Caco-2 (cell line): ENCODE measurements around the gene NOB1. TPM values are rescaled to one million over a fixed set of nuclear protein-coding genes. Genes with fewer than 3 reads are reported as not detected.

Source experiments
- BruUV-seq: library from RNA; stranded (reverse); fragments of 400-500 nt; replicated peaks from 2 replicates; lab custom pipeline; 2021; lab: Mats Ljungman, UMichigan
- CTCF ChIA-PET: fragments of 300-600 bp; sonication (Branson Sonifier 250); formaldehyde crosslinking; loops from one replicate; lab custom pipeline; 2022; ENCODE audit warnings: antibody characterized with exemption; lab: Charles Lee
- POLR2A ChIA-PET: fragments of 300-600 bp; sonication (Branson Sonifier 250); formaldehyde crosslinking; loops from one replicate; lab custom pipeline; 2022; ENCODE audit warnings: antibody characterized with exemption; lab: Charles Lee
- DNase-seq, 2 experiments: peaks; one replicate each; pipeline versions ENCODE4 v3.0.0 to v3.0.0-alpha.2; 2020 to 2022
- H3K27me3 ChIP-seq: replicated peaks from 2 replicates; pipeline ENCODE4 v1.6.0; 2011; ENCODE audit warnings: low read length; ENCODE audit not compliant: control insufficient read depth, insufficient read depth
- H3K36me3 ChIP-seq: 2 replicates; pipeline ENCODE4 v1.5.1; 2011; ENCODE audit warnings: low read length; ENCODE audit not compliant: control insufficient read depth, insufficient read depth
- H3K4me1 ChIP-seq: fragments of 250-450 bp; sonication (Bioruptor Pico); 2 replicates; pipeline ENCODE4 v1.5.1; 2020; ENCODE audit warnings: mild to moderate bottlenecking
- H3K4me3 ChIP-seq: 2 replicates; pipeline ENCODE4 v1.5.1; 2011; ENCODE audit warnings: low read depth, mild to moderate bottlenecking, control low read depth, low read length
- H3K9me3 ChIP-seq: fragments of 250-450 bp; sonication (Bioruptor Pico); 2 replicates; pipeline ENCODE4 v1.5.1; 2020; ENCODE audit warnings: mild to moderate bottlenecking, moderate library complexity
- H3K27ac Mint-ChIP-seq: one replicate; pipeline ENCODE4 v1.8.0; 2022; ENCODE audit warnings: mixed read lengths; ENCODE audit not compliant: unreplicated experiment
- H3K27me3 Mint-ChIP-seq: one replicate; pipeline ENCODE4 v1.8.0; 2022; ENCODE audit warnings: mixed read lengths; ENCODE audit not compliant: insufficient read depth, unreplicated experiment
- H3K36me3 Mint-ChIP-seq: one replicate; pipeline ENCODE4 v1.8.0; 2022; ENCODE audit warnings: mild to moderate bottlenecking, mixed read lengths; ENCODE audit not compliant: insufficient read depth, unreplicated experiment
- H3K4me1 Mint-ChIP-seq: one replicate; pipeline ENCODE4 v1.8.0; 2022; ENCODE audit warnings: low read depth, mixed read lengths; ENCODE audit not compliant: unreplicated experiment
- H3K4me3 Mint-ChIP-seq: one replicate; pipeline ENCODE4 v1.8.0; 2022; ENCODE audit warnings: mild to moderate bottlenecking, moderate library complexity, mixed read lengths; ENCODE audit not compliant: unreplicated experiment
- H3K9me3 Mint-ChIP-seq: one replicate; pipeline ENCODE4 v1.8.0; 2022; ENCODE audit warnings: mixed read lengths; ENCODE audit not compliant: unreplicated experiment
- CTCF ChIP-seq, 2 experiments: fragments of 200-600 bp in 1 of 2; IDR thresholded peaks; 1 replicate in 1 of 2; 2 replicates in 1 of 2; pipeline versions ENCODE4 v1.5.1 to v1.8.0; 2011 to 2022; ENCODE audit warnings: antibody characterized with exemption in 1 of 2, control low read depth in 1 of 2, inconsistent platforms in 1 of 2, low read depth in 1 of 2, low read length in 1 of 2, mild to moderate bottlenecking in 1 of 2, moderate library complexity in 1 of 2; ENCODE audit not compliant: insufficient read depth in 1 of 2, severe bottlenecking in 1 of 2, unreplicated experiment in 1 of 2
- intact Hi-C: fragments of 100-400 bp; cut with micrococcal nuclease; formaldehyde crosslinking; loops from one replicate; pipeline ENCODE4 v1.10.0; 2022; ENCODE audit not compliant: unreplicated experiment
- total RNA-seq: library from RNA; stranded (reverse); gene quantifications from 2 replicates; pipeline ENCODE4 v1.2.3, GENCODE V29; 2022

Gene NOB1
- total RNA-seq, 1 experiment from 2014 or later = 120 TPM

GRCh38 chr16:69724981-69725479, 29.7 kb downstream of the NOB1 start:
- Histone ChIP-seq H3K36me3 (no peaks in the 10 kb centered on the region), H3K4me1 (peaks cover 32% of the 10 kb centered on the region), H3K9me3 (no peaks in the 10 kb centered on the region), H3K4me3 (peak overlapping the region; percentile 38), H3K27me3 (no peaks in the 10 kb centered on the region)
- no peaks in the 10 kb centered on the region for H3K27me3 Mint-ChIP-seq
- ChIA-PET CTCF (interaction anchor here (0.8 to 2.0 kb wide), 2 partner anchors 13 to 29 kb away, joined by 3 to 13 read pairs; partner anchors contain the start of gene NOB1), POLR2A (interaction anchor here (0.6 to 1.9 kb wide), 3 partner anchors 20 to 77 kb away, joined by 3 to 31 read pairs (median 6); partner anchors contain the start of gene NOB1)
- H3K36me3 Mint-ChIP-seq = peaks cover 55% of the 10 kb centered on the region
- H3K4me1 Mint-ChIP-seq = peaks cover 30% of the 10 kb centered on the region
- no TSS peak for BruUV-seq
- intact Hi-C loops = no loop called here
- peak in 1 of 2 experiments; percentile 26 for DNase-seq
- H3K4me3 Mint-ChIP-seq = peak overlapping the region; percentile 95
- H3K9me3 Mint-ChIP-seq = no peaks in the 10 kb centered on the region
- no peak for TF ChIP-seq CTCF (IDR thresholded peaks at IDR 0.05; ENCODE audit: insufficient read depth in 1 of 2, low read depth in 1 of 2, low read length in 1 of 2, severe bottlenecking in 1 of 2, unreplicated experiment in 1 of 2)
- H3K27ac Mint-ChIP-seq = peak overlapping the region; percentile 98

GRCh38 chr16:69724414-69724873, 30.3 kb downstream of the NOB1 start:
- TF ChIP-seq CTCF (IDR thresholded peaks at IDR 0.05; ENCODE audit: insufficient read depth in 1 of 2, low read depth in 1 of 2, low read length in 1 of 2, severe bottlenecking in 1 of 2, unreplicated experiment in 1 of 2) = no peak
- Histone ChIP-seq H3K36me3 (no peaks in the 10 kb centered on the region), H3K4me1 (peaks cover 32% of the 10 kb centered on the region), H3K4me3 (no peak overlapping the region), H3K9me3 (no peaks in the 10 kb centered on the region), H3K27me3 (no peaks in the 10 kb centered on the region)
- H3K36me3 Mint-ChIP-seq = peaks cover 56% of the 10 kb centered on the region
- POLR2A ChIA-PET = interaction anchor here (0.6 to 2.6 kb wide), 3 partner anchors 19 to 76 kb away, joined by 3 to 9 read pairs (median 6); partner anchors contain the start of gene NOB1
- H3K4me1 Mint-ChIP-seq = peaks cover 25% of the 10 kb centered on the region
- peak overlapping the region; percentile 98 for H3K27ac Mint-ChIP-seq
- H3K4me3 Mint-ChIP-seq = peak overlapping the region; percentile 95
- no peaks in the 10 kb centered on the region for H3K27me3 Mint-ChIP-seq
- intact Hi-C loops = no loop called here
- CTCF ChIA-PET = interaction anchor here (0.7 to 2.0 kb wide), 3 partner anchors 13 to 210 kb away, joined by 3 to 9 read pairs (median 3); partner anchors contain the start of gene NOB1
- H3K9me3 Mint-ChIP-seq = no peaks in the 10 kb centered on the region
- DNase-seq = no peak
- BruUV-seq = no TSS peak

GRCh38 chr16:69721441-69721957, 33.2 kb downstream of the NOB1 start:
- CTCF ChIA-PET = no interaction called here
- TF ChIP-seq CTCF (IDR thresholded peaks at IDR 0.05; ENCODE audit: insufficient read depth in 1 of 2, low read depth in 1 of 2, low read length in 1 of 2, severe bottlenecking in 1 of 2, unreplicated experiment in 1 of 2) = no peak

More at GRCh38 chr16:69721441-69721957, 33.2 kb downstream of the NOB1 start:
- Mint-ChIP-seq H3K27me3 (no peaks in the 10 kb centered on the region), H3K27ac (peak overlapping the region; percentile 17), H3K4me3 (no peak overlapping the region), H3K9me3 (no peaks in the 10 kb centered on the region), H3K4me1 (peaks cover 16% of the 10 kb centered on the region), H3K36me3 (peaks cover 72% of the 10 kb centered on the region)
- Histone ChIP-seq H3K36me3 (no peaks in the 10 kb centered on the region), H3K4me3 (no peak overlapping the region), H3K27me3 (no peaks in the 10 kb centered on the region), H3K9me3 (no peaks in the 10 kb centered on the region), H3K4me1 (peaks cover 27% of the 10 kb centered on the region)
- intact Hi-C loops = no loop called here
- DNase-seq = peak in 1 of 2 experiments; percentile 7
- POLR2A ChIA-PET = interaction anchor here (0.7 kb wide), 1 partner anchor 9 kb away, joined by 3 read pairs; no protein-coding TSS in a partner anchor
- BruUV-seq = no TSS peak
